ENCODE data around the gene NCK2. TPM values are rescaled to one million over a fixed set of nuclear protein-coding genes. Genes with fewer than 3 reads are reported as not detected.

Gene NCK2
- total and polyA plus RNA-seq, 2 of the 4 experiments (the other 2 are of a cell fraction): 15.8 to 22.2 TPM

GRCh38 chr2:105875241-105875640 lies 130.5 kb downstream of the NCK2 start:
- dilution Hi-C loops (cut with HindIII; ENCODE audit: low sequenced_read_pairs, unreplicated experiment): no loop called here
- H4K20me1 ChIP-seq (ENCODE audit: insufficient read depth, low read length): no peaks in the 10 kb centered on the region
- no peak for DNase-seq
- peaks cover 41 to 68% of the 10 kb centered on the region in 2 experiments for H3K79me1 ChIP-seq (ENCODE audit: low read depth in 1 of 2, low read length in 2 of 2)
- peaks cover 2% of the 10 kb centered on the region; the same call in 1 of the 2 replicates for H3K36me3 ChIP-seq (ENCODE audit: control insufficient read depth, insufficient read depth, low read length)
- H3K4me3 ChIP-seq (ENCODE audit: insufficient read depth, low read depth, low read length): no peak overlapping the region
- no peak overlapping the region for H2AK9ac ChIP-seq (replicated peaks; ENCODE audit: low read depth, low read length, poor library complexity)
- 100% methylated on average over 1 of the region's 7 CpGs; no CpG with 5 or more reads in 1 of the 2 experiments for WGBS, 2 experiments (ENCODE audit: extremely low coverage in 2 of 2, insufficient read length in 1 of 2)
- H3K9me1 ChIP-seq (ENCODE audit: insufficient read depth, low read length): peaks cover 23% of the 10 kb centered on the region; the same call in 1 of the 2 replicates
- H3K9me3 ChIP-seq (ENCODE audit: control insufficient read depth, insufficient read depth, low read length): peaks cover 2% of the 10 kb centered on the region; the same call in 1 of the 2 replicates
- H2BK120ac ChIP-seq (ENCODE audit: low read depth, low read length): no peak overlapping the region
- no peak overlapping the region for H3K4ac ChIP-seq (ENCODE audit: low read depth, low read length)
- no TSS peak for BruUV-seq (replicated peaks)
- H2BK5ac ChIP-seq (ENCODE audit: low read depth, low read length, poor library complexity, severe bottlenecking): no peak overlapping the region
- TF ChIP-seq POLR2A (IDR thresholded peaks at IDR 0.05; ENCODE audit: low read depth, low read length) (no peak), CEBPB (IDR thresholded peaks at IDR 0.05; ENCODE audit: low read depth, low read length) (no peak), NFE2L2 (IDR thresholded peaks at IDR 0.05; ENCODE audit: low read depth, low read length) (no peak), RFX5 (IDR thresholded peaks at IDR 0.05; ENCODE audit: low read depth, low read length) (no peak), MAFK (IDR thresholded peaks at IDR 0.05; ENCODE audit: low read depth, low read length) (no peak)
- TF ChIP-seq, protein P1, sequence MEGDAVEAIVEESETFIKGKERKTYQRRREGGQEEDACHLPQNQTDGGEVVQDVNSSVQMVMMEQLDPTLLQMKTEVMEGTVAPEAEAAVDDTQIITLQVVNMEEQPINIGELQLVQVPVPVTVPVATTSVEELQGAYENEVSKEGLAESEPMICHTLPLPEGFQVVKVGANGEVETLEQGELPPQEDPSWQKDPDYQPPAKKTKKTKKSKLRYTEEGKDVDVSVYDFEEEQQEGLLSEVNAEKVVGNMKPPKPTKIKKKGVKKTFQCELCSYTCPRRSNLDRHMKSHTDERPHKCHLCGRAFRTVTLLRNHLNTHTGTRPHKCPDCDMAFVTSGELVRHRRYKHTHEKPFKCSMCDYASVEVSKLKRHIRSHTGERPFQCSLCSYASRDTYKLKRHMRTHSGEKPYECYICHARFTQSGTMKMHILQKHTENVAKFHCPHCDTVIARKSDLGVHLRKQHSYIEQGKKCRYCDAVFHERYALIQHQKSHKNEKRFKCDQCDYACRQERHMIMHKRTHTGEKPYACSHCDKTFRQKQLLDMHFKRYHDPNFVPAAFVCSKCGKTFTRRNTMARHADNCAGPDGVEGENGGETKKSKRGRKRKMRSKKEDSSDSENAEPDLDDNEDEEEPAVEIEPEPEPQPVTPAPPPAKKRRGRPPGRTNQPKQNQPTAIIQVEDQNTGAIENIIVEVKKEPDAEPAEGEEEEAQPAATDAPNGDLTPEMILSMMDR (conservative IDR thresholded peaks at IDR 0.05; ENCODE audit: low read depth, low read length): no peak
- TF ChIP-seq, protein P2, sequence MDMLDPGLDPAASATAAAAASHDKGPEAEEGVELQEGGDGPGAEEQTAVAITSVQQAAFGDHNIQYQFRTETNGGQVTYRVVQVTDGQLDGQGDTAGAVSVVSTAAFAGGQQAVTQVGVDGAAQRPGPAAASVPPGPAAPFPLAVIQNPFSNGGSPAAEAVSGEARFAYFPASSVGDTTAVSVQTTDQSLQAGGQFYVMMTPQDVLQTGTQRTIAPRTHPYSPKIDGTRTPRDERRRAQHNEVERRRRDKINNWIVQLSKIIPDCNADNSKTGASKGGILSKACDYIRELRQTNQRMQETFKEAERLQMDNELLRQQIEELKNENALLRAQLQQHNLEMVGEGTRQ (IDR thresholded peaks at IDR 0.05; ENCODE audit: low read depth, low read length): no peak
- no peak overlapping the region for H3K56ac ChIP-seq (ENCODE audit: extremely low read depth, insufficient read depth, low read length)
- no peak overlapping the region for H4K91ac ChIP-seq (ENCODE audit: insufficient read depth, low read depth, low read length)
- intact Hi-C loops (cut with micrococcal nuclease): no loop called here
- H3K27ac ChIP-seq (ENCODE audit: insufficient read depth, low read length): no peak overlapping the region
- H2BK15ac ChIP-seq (ENCODE audit: low read depth, low read length): no peak overlapping the region
- peaks cover 6% of the 10 kb centered on the region for H3K4me1 ChIP-seq (ENCODE audit: control insufficient read depth, insufficient read depth, low read length)
- H2AK5ac ChIP-seq (ENCODE audit: low read depth, low read length): no peak overlapping the region
- no peak overlapping the region for H3K18ac ChIP-seq (ENCODE audit: low read depth, low read length)
- H3K4me2 ChIP-seq (ENCODE audit: low read depth, low read length): no peak overlapping the region
- no peaks in the 10 kb centered on the region for H3K27me3 ChIP-seq (ENCODE audit: control insufficient read depth, insufficient read depth, low read length)
- no peak overlapping the region for H2AFZ ChIP-seq (replicated peaks; ENCODE audit: low read length, poor library complexity)
- in situ Hi-C loops (cut with MboI; ENCODE audit: low sequenced_read_pairs): no loop called here
- no peak overlapping the region for H2BK20ac ChIP-seq (ENCODE audit: low read depth, low read length)
- ChIA-PET POLR2A (ENCODE audit: unreplicated experiment) (no interaction called here), CTCF (interaction anchor here (0.7 kb wide), 1 partner anchor 10 kb away, joined by 4 read pairs; no protein-coding TSS in a partner anchor)
- H4K8ac ChIP-seq (ENCODE audit: low read depth in 2 of 2, low read length in 2 of 2): no peak overlapping the region
- no peak overlapping the region for H3K9ac ChIP-seq (ENCODE audit: low read depth, low read length)
- H3K14ac ChIP-seq (replicated peaks; ENCODE audit: low read depth, low read length): no peak overlapping the region
- H3K23ac ChIP-seq (ENCODE audit: low read depth, low read length): no peak overlapping the region
- ATAC-seq (ENCODE audit: low read depth): no peak
- no peak overlapping the region for H4K5ac ChIP-seq (ENCODE audit: low read depth, low read length)

All from IMR-90 (cell line).